Stomach (tissue), 4 donors: ENCODE measurements around the gene NDST1.

Source experiments
- EP300 ChIP-seq: sonication (generic); formaldehyde crosslinking; IDR thresholded peaks from one replicate; pipeline ENCODE4 v1.6.1; 2017; ENCODE audit warnings: antibody characterized with exemption
- POLR2A ChIP-seq, 4 donors: fragments of 450-650 bp; IDR thresholded peaks; one replicate each; pipeline ENCODE4 v1.6.1; 2016; ENCODE audit warnings: antibody characterized with exemption in 4 of 4, control low read depth in 2 of 4, mild to moderate bottlenecking in 1 of 4, moderate library complexity in 1 of 4

GRCh38 chr5:150514708-150515211 lies 6.8 kb downstream of the NDST1 start:
- TF ChIP-seq EP300 (no peak), POLR2A (IDR thresholded peaks at IDR 0.05) (no peak)
